Caco-2 (cell line): ENCODE measurements around the gene LRRC4. TPM values are rescaled to one million over a fixed set of nuclear protein-coding genes. Genes with fewer than 3 reads are reported as not detected.

ENCODE experiments used
- BruUV-seq: library from RNA; stranded (reverse); fragments of 400-500 nt; replicated peaks from 2 replicates; lab custom pipeline; 2021; lab: Mats Ljungman, UMichigan
- CTCF ChIA-PET: fragments of 300-600 bp; sonication (Branson Sonifier 250); formaldehyde crosslinking; loops from one replicate; lab custom pipeline; 2022; ENCODE audit warnings: antibody characterized with exemption; lab: Charles Lee
- POLR2A ChIA-PET: fragments of 300-600 bp; sonication (Branson Sonifier 250); formaldehyde crosslinking; loops from one replicate; lab custom pipeline; 2022; ENCODE audit warnings: antibody characterized with exemption; lab: Charles Lee
- DNase-seq, 2 experiments: peaks; one replicate each; pipeline versions ENCODE4 v3.0.0 to v3.0.0-alpha.2; 2020 to 2022
- H3K27me3 ChIP-seq: replicated peaks from 2 replicates; pipeline ENCODE4 v1.6.0; 2011; ENCODE audit warnings: low read length; ENCODE audit not compliant: control insufficient read depth, insufficient read depth
- H3K36me3 ChIP-seq: 2 replicates; pipeline ENCODE4 v1.5.1; 2011; ENCODE audit warnings: low read length; ENCODE audit not compliant: control insufficient read depth, insufficient read depth
- H3K4me1 ChIP-seq: fragments of 250-450 bp; sonication (Bioruptor Pico); 2 replicates; pipeline ENCODE4 v1.5.1; 2020; ENCODE audit warnings: mild to moderate bottlenecking
- H3K4me3 ChIP-seq: 2 replicates; pipeline ENCODE4 v1.5.1; 2011; ENCODE audit warnings: low read depth, mild to moderate bottlenecking, control low read depth, low read length
- H3K9me3 ChIP-seq: fragments of 250-450 bp; sonication (Bioruptor Pico); 2 replicates; pipeline ENCODE4 v1.5.1; 2020; ENCODE audit warnings: mild to moderate bottlenecking, moderate library complexity
- H3K27ac Mint-ChIP-seq: one replicate; pipeline ENCODE4 v1.8.0; 2022; ENCODE audit warnings: mixed read lengths; ENCODE audit not compliant: unreplicated experiment
- H3K27me3 Mint-ChIP-seq: one replicate; pipeline ENCODE4 v1.8.0; 2022; ENCODE audit warnings: mixed read lengths; ENCODE audit not compliant: insufficient read depth, unreplicated experiment
- H3K36me3 Mint-ChIP-seq: one replicate; pipeline ENCODE4 v1.8.0; 2022; ENCODE audit warnings: mild to moderate bottlenecking, mixed read lengths; ENCODE audit not compliant: insufficient read depth, unreplicated experiment
- H3K4me1 Mint-ChIP-seq: one replicate; pipeline ENCODE4 v1.8.0; 2022; ENCODE audit warnings: low read depth, mixed read lengths; ENCODE audit not compliant: unreplicated experiment
- H3K4me3 Mint-ChIP-seq: one replicate; pipeline ENCODE4 v1.8.0; 2022; ENCODE audit warnings: mild to moderate bottlenecking, moderate library complexity, mixed read lengths; ENCODE audit not compliant: unreplicated experiment
- H3K9me3 Mint-ChIP-seq: one replicate; pipeline ENCODE4 v1.8.0; 2022; ENCODE audit warnings: mixed read lengths; ENCODE audit not compliant: unreplicated experiment
- CTCF ChIP-seq, 2 experiments: fragments of 200-600 bp in 1 of 2; IDR thresholded peaks; 1 replicate in 1 of 2; 2 replicates in 1 of 2; pipeline versions ENCODE4 v1.5.1 to v1.8.0; 2011 to 2022; ENCODE audit warnings: antibody characterized with exemption in 1 of 2, control low read depth in 1 of 2, inconsistent platforms in 1 of 2, low read depth in 1 of 2, low read length in 1 of 2, mild to moderate bottlenecking in 1 of 2, moderate library complexity in 1 of 2; ENCODE audit not compliant: insufficient read depth in 1 of 2, severe bottlenecking in 1 of 2, unreplicated experiment in 1 of 2
- intact Hi-C: fragments of 100-400 bp; cut with micrococcal nuclease; formaldehyde crosslinking; loops from one replicate; pipeline ENCODE4 v1.10.0; 2022; ENCODE audit not compliant: unreplicated experiment
- total RNA-seq: library from RNA; stranded (reverse); gene quantifications from 2 replicates; pipeline ENCODE4 v1.2.3, GENCODE V29; 2022

LRRC4 gene
- total RNA-seq, 1 experiment from 2014 or later = not detected

GRCh38 chr7:128042012-128042411 lies 10.8 kb upstream of the LRRC4 start:
- ChIA-PET CTCF (no interaction called here), POLR2A (no interaction called here)
- H3K4me1 ChIP-seq = no peaks in the 10 kb centered on the region
- H3K36me3 Mint-ChIP-seq = peaks cover 36% of the 10 kb centered on the region
- BruUV-seq = no TSS peak
- no peak overlapping the region for H3K4me3 Mint-ChIP-seq
- no peak for TF ChIP-seq CTCF (IDR thresholded peaks at IDR 0.05; ENCODE audit: insufficient read depth in 1 of 2, low read depth in 1 of 2, low read length in 1 of 2, severe bottlenecking in 1 of 2, unreplicated experiment in 1 of 2)
- no peaks in the 10 kb centered on the region; the same call in none of the 2 replicates for H3K36me3 ChIP-seq
- no peak overlapping the region for H3K27ac Mint-ChIP-seq
- H3K27me3 ChIP-seq = no peaks in the 10 kb centered on the region
- intact Hi-C loops = no loop called here
- H3K9me3 Mint-ChIP-seq = no peaks in the 10 kb centered on the region
- no peaks in the 10 kb centered on the region for H3K9me3 ChIP-seq
- no peaks in the 10 kb centered on the region for H3K27me3 Mint-ChIP-seq
- DNase-seq = no peak
- H3K4me3 ChIP-seq = no peak overlapping the region
- H3K4me1 Mint-ChIP-seq = peaks cover 11% of the 10 kb centered on the region

DNA sequence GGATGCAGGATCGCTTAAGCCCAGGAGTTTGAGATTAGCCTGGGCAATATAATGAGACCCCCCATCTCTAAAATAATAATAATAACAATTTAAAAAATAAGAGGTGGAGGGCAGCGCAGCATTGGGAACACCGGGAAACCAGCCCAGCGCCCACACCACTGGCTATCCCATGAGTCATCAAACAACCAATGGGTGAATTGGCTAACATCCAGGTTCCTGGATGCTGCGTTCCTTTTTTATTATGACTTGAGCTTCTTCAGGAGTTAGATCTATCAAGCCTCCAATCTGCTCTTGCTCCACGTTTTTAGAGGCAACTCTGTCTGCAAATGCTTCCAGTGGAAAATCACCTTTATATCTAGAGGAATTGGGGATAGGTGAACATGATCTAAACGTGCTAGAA lies 10.0 kb upstream of the LRRC4 start:
- H3K27ac Mint-ChIP-seq = no peak overlapping the region
- H3K9me3 Mint-ChIP-seq = no peaks in the 10 kb centered on the region
- Histone ChIP-seq H3K9me3 (no peaks in the 10 kb centered on the region), H3K4me1 (no peaks in the 10 kb centered on the region), H3K36me3 (no peaks in the 10 kb centered on the region; the same call in none of the 2 replicates), H3K4me3 (no peak overlapping the region), H3K27me3 (no peaks in the 10 kb centered on the region)
- ChIA-PET CTCF (no interaction called here), POLR2A (no interaction called here)
- no peak for DNase-seq
- no peaks in the 10 kb centered on the region for H3K27me3 Mint-ChIP-seq
- H3K4me3 Mint-ChIP-seq = no peak overlapping the region
- peaks cover 11% of the 10 kb centered on the region for H3K4me1 Mint-ChIP-seq
- no TSS peak for BruUV-seq
- intact Hi-C loops = no loop called here
- TF ChIP-seq CTCF (IDR thresholded peaks at IDR 0.05; ENCODE audit: insufficient read depth in 1 of 2, low read depth in 1 of 2, low read length in 1 of 2, severe bottlenecking in 1 of 2, unreplicated experiment in 1 of 2) = no peak
- peaks cover 33% of the 10 kb centered on the region for H3K36me3 Mint-ChIP-seq

DNA sequence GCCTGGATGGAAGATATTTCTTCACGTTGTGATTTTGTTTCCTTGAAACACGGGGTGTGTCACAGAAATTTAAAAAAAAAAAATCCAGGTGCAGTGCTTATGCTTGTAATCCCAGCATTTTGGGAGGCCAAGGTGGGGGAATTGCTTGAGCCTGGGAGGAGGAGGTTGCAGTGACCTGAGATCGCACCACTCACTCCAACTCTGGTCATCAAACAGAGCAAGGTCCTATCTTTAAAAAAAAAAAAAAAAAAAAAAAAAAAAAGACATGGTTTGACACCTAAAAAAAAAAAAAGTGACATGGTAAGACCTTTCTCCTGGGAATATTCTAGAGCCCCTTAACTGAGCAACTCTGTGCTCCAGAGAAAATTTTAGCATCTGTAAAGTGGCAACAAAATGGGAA lies 9.0 kb upstream of the LRRC4 start:
- H3K36me3 Mint-ChIP-seq = peaks cover 23% of the 10 kb centered on the region
- Histone ChIP-seq H3K9me3 (no peaks in the 10 kb centered on the region), H3K4me3 (no peak overlapping the region), H3K27me3 (no peaks in the 10 kb centered on the region), H3K4me1 (no peaks in the 10 kb centered on the region), H3K36me3 (no peaks in the 10 kb centered on the region; the same call in none of the 2 replicates)
- no peak overlapping the region for H3K4me3 Mint-ChIP-seq
- no TSS peak for BruUV-seq
- intact Hi-C loops = no loop called here
- no peaks in the 10 kb centered on the region for H3K27me3 Mint-ChIP-seq
- POLR2A ChIA-PET = no interaction called here
- DNase-seq = no peak
- H3K27ac Mint-ChIP-seq = no peak overlapping the region
- peaks cover 11% of the 10 kb centered on the region for H3K4me1 Mint-ChIP-seq
- H3K9me3 Mint-ChIP-seq = no peaks in the 10 kb centered on the region
- CTCF ChIA-PET = no interaction called here
- TF ChIP-seq CTCF (IDR thresholded peaks at IDR 0.05; ENCODE audit: insufficient read depth in 1 of 2, low read depth in 1 of 2, low read length in 1 of 2, severe bottlenecking in 1 of 2, unreplicated experiment in 1 of 2) = no peak
